GM12873 (cell line): ENCODE results near the gene SLCO1C1.

Experiments used
- TF ChIP-seq, protein P1 (sequence below): IDR thresholded peaks from 2 replicates; pipeline ENCODE4 v1.5.1; 2012; ENCODE audit warnings: low read depth, mild to moderate bottlenecking, moderate library complexity, low read length, control low read depth; ENCODE audit not compliant: insufficient read depth; ENCODE audit errors: missing control alignments

The SLCO1C1 gene, protein sequence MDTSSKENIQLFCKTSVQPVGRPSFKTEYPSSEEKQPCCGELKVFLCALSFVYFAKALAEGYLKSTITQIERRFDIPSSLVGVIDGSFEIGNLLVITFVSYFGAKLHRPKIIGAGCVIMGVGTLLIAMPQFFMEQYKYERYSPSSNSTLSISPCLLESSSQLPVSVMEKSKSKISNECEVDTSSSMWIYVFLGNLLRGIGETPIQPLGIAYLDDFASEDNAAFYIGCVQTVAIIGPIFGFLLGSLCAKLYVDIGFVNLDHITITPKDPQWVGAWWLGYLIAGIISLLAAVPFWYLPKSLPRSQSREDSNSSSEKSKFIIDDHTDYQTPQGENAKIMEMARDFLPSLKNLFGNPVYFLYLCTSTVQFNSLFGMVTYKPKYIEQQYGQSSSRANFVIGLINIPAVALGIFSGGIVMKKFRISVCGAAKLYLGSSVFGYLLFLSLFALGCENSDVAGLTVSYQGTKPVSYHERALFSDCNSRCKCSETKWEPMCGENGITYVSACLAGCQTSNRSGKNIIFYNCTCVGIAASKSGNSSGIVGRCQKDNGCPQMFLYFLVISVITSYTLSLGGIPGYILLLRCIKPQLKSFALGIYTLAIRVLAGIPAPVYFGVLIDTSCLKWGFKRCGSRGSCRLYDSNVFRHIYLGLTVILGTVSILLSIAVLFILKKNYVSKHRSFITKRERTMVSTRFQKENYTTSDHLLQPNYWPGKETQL

DNA sequence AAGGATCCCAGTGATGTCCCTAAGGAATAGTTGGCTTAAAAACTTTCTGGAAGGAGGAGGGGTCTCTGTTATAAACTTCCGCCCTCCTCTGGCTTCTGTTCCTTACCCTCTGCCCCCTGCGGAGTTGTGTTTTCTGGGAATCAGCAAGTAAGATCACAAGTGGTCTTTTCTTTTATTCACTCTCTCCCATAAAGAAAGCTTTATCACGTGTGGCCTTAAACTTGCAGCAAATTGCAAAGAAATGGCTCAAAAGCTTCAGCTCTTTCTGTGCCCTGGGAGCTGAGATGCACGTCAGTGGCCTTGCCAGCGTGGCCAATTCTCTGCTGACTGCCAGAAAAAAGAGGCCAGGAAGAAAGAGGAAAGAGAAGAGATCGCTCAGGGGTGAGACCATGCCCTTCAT, at the start of gene SLCO1C1:
TSS of gene SLCO1C1 (plus strand) at position 101 of the 400 bp plus-strand sequence. CDS start 4,245 bp downstream, outside the sequence.
- TF ChIP-seq, protein P1, sequence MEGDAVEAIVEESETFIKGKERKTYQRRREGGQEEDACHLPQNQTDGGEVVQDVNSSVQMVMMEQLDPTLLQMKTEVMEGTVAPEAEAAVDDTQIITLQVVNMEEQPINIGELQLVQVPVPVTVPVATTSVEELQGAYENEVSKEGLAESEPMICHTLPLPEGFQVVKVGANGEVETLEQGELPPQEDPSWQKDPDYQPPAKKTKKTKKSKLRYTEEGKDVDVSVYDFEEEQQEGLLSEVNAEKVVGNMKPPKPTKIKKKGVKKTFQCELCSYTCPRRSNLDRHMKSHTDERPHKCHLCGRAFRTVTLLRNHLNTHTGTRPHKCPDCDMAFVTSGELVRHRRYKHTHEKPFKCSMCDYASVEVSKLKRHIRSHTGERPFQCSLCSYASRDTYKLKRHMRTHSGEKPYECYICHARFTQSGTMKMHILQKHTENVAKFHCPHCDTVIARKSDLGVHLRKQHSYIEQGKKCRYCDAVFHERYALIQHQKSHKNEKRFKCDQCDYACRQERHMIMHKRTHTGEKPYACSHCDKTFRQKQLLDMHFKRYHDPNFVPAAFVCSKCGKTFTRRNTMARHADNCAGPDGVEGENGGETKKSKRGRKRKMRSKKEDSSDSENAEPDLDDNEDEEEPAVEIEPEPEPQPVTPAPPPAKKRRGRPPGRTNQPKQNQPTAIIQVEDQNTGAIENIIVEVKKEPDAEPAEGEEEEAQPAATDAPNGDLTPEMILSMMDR, result no peak

DNA sequence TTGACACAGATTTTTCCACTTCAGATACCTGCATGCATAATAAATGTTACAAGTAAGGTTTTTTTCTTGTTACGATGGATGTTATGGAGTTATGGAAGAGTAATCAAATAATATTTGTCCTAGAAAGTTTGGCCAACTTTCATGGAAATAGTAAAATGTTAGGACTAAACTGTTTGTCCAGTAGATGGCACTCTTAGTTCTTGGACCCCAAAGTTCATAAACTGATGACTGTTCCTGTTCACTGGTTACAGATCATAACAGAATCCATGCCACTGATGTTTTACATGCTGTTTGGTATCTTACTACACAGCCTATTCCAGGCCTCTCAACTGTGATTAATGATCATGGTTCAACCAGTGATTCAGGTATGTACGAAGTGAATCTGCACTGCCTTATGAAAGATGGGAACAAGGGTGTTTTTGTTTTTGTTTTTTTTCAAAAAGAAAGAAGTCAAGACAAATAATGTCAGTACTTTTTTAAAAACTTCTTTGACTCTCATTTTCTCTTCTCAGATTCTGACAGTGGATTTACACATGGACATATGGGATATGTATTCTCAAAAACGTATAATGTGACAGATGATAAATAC, 48.8 kb upstream of the SLCO1C1 start:
- TF ChIP-seq, protein P1, result peak; percentile 57

DNA sequence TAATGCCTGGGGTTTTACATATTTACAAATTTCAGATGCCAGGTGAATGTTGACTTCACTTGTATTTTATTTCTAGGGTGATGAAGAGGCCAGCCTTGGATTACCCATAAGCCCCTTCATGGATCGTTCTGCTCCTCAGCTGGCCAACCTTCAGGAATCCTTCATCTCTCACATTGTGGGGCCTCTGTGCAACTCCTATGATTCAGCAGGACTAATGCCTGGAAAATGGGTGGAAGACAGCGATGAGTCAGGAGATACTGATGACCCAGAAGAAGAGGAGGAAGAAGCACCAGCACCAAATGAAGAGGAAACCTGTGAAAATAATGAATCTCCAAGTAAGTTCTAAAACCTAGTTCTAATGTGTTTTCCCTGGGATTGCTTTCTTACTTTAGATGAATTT, 41.3 kb upstream of the SLCO1C1 start:
- TF ChIP-seq, protein P1, result no peak

DNA sequence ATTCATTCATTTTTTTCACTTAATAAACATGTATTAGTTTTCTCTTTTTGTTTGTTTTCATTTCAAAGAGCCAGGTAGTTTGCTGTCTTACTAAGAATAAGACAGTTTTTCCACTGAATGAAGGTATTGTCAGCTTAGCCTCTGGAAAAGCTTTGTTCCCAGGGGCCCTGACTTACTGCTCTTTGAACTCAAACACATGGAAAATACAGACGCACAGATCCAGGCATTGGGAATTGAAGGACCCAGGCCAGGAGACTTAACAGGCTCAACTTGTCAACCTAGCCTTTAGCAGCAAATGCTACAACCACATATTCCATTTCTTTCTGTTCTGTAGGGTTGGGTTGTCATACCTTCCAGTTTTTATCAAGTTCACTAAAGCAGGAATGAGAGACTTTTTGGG, 38.5 kb upstream of the SLCO1C1 start:
- TF ChIP-seq, protein P1, result no peak

DNA sequence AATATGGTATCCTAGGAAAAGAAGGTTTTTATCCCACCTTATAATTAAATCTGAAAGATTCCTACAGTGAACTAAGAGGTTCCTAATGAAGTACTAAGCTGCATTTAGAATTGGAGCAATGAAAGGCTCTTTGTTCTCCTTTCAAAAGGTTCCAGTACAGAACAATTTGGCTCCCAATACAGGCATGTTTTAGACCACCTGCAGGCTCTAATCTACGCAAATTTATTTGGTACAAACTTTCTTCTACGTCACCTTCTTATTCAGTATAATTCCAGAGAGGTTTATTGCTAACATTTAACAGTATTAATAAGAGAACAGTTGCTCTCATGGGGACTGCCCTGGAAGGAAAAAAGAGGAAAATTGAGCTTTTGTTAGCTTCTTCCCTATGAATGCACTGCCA, 37.6 kb upstream of the SLCO1C1 start:
- TF ChIP-seq, protein P1, result no peak

DNA sequence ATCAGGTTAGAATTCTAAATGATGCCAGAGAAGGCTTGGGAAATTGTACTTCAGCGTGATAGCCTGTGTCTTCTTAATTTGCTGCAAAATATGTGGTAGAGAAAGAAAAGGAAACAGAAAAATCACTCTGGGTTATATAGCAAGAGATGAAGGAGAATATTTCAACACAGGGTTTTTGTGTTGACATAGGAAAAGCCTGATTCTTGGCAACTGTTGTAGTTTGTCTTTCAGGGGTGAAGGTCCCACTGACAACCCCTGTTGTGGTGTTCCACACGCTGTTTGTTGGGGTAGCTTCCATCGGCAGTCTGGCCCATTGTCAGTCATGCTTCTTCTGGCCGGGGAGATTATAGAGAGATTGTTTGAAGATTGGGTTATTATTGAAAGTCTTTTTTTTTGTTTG, 13.8 kb upstream of the SLCO1C1 start:
- TF ChIP-seq, protein P1, result no peak

DNA sequence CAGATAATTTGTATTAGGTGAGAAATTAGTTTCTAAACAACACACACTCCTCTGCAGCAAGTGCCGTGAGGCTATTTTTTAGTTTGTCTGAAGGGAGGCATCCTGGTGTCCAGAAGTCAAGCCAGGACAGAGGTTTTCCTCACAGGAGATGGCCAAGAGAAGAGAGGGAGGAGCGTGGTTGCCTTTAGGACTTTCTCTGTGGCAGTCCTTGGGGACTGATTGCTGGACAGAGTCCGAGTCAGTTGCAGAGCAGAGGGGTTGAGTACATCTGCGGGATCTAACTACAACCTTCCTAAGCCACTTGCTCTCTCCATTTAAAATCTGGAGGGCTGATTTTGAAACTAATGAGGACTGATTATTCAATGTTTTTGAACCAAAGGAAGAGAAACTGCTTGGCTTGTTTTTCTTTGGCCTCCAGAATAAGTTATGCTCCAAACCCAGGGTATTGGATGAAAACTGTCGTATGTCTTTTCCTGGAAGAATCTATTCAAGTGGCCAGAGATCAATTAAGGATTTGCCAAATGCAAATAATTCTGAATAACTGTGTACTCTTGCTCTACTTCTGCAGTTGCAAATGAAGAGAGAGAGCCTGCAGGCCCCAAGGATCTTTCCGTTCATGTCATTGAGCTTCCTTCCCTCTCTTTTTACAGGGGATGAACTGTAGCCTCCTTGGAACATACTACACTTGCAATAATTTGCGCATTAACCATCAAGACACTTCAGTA, 1.2 kb downstream of the SLCO1C1 start:
- TF ChIP-seq, protein P1, result no peak
